Thyroid gland (tissue), 4 donors: ENCODE results near the gene HHIPL1.

Experiments
- POLR2A ChIP-seq, 2 donors: fragments of 450-650 bp; IDR thresholded peaks; one replicate each; pipeline ENCODE4 v1.6.1; 2017; ENCODE audit warnings: antibody characterized with exemption in 2 of 2, mild to moderate bottlenecking in 2 of 2, moderate library complexity in 1 of 2
- TF ChIP-seq, protein P1 (sequence below), 6 experiments: fragments of 200-600 bp in 3 of 6; fragments of 450-650 bp in 3 of 6; sonication (generic) in 3 of 6; IDR thresholded peaks; one replicate each; pipeline ENCODE4 v1.5.1; 2016 to 2019; ENCODE audit warnings: antibody characterized with exemption in 6 of 6, mild to moderate bottlenecking in 2 of 6, inconsistent platforms in 1 of 6, moderate library complexity in 1 of 6

DNA sequence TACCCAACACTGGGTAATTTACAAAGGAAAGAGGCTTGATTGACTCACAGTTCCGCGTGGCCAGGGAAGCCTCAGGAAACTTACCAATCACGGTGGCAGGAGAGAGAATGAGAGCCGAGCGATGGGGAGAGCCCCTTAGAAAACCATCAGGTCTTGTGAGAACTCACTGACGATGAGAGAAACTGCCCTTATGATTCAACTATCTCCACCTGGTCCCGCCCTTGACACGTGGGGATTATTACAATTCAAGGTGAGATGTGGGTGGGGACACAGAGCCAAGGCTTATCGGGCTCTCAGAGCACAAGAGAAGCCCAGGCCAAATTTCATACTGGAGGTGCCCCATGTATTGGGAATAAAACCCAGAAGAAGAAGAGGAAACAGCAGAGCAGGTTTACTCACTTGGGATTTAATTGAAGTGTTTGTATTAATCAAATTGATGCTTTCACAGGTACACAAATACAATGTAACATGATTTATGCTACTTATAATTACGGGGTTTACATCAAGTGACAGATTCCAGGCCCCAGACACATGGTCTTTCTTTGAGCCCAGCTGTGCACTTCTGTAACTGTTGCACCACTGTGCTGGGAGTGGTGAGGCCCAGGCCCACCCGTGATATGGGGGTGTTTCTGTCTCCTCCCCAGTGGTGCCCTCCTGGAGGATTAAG lies 32.7 kb upstream of the HHIPL1 start:
- TF ChIP-seq POLR2A (IDR thresholded peaks at IDR 0.05) = no peak
- TF ChIP-seq, protein P1, sequence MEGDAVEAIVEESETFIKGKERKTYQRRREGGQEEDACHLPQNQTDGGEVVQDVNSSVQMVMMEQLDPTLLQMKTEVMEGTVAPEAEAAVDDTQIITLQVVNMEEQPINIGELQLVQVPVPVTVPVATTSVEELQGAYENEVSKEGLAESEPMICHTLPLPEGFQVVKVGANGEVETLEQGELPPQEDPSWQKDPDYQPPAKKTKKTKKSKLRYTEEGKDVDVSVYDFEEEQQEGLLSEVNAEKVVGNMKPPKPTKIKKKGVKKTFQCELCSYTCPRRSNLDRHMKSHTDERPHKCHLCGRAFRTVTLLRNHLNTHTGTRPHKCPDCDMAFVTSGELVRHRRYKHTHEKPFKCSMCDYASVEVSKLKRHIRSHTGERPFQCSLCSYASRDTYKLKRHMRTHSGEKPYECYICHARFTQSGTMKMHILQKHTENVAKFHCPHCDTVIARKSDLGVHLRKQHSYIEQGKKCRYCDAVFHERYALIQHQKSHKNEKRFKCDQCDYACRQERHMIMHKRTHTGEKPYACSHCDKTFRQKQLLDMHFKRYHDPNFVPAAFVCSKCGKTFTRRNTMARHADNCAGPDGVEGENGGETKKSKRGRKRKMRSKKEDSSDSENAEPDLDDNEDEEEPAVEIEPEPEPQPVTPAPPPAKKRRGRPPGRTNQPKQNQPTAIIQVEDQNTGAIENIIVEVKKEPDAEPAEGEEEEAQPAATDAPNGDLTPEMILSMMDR (IDR thresholded peaks at IDR 0.05) = no peak
